ENCODE data around the gene TSPAN12.

The TSPAN12 gene

DNA sequence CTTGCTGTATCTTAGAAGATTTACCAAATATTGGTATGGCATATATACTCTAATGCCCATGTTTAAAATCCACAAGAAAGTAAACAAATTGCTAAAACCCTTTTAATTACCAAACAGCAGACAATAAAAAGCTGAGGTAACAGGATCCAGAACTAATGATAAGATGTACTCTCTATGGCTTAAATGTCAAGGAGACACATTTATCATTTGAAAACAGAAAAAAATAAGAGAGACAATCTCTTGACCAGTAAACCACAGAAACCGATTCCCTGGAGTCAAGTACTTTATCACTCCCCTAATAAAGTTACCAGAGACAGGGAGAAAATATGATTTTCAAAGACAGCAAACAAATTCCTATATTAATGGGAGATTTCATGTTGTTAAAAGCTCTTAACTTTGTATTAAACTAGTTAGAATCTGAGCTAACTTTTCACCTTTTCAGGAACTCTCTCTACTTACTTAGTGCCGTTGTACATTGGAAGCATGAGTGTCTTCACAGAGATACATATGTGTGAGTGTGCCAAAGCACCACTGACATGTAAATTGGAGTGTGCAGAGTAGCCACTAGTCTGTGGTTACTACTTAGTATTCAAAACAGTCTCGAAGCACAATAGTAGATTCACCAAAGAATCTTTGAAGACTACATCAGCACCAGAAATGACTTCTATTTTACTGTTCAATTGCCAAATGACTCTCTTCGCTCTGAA is 44.2 kb downstream of the TSPAN12 start:
- Histone ChIP-seq H3K9me3 (ENCODE audit: control insufficient read depth, insufficient read depth, low read depth, low read length) (no peaks in the 10 kb centered on the region), H3K4me3 (ENCODE audit: low read depth, low read length) (no peak overlapping the region), H3K4me1 (ENCODE audit: control insufficient read depth, insufficient read depth, low read length) (peaks cover 25% of the 10 kb centered on the region), H3K36me3 (ENCODE audit: control insufficient read depth in 2 of 2, insufficient read depth in 1 of 2, low read length in 2 of 2) (no peaks in the 10 kb centered on the region; a peak in 1 of 3 replicates), H3K27ac (ENCODE audit: extremely low read depth, low read depth, low read length) (peak overlapping the region; percentile 27)
- ChIA-PET POLR2A (no interaction called here), CTCF (interaction anchor here (0.6 to 0.7 kb wide), 2 partner anchors 42 to 281 kb away, joined by 3 to 5 read pairs; no protein-coding TSS in a partner anchor)
- TF ChIP-seq, protein P1, sequence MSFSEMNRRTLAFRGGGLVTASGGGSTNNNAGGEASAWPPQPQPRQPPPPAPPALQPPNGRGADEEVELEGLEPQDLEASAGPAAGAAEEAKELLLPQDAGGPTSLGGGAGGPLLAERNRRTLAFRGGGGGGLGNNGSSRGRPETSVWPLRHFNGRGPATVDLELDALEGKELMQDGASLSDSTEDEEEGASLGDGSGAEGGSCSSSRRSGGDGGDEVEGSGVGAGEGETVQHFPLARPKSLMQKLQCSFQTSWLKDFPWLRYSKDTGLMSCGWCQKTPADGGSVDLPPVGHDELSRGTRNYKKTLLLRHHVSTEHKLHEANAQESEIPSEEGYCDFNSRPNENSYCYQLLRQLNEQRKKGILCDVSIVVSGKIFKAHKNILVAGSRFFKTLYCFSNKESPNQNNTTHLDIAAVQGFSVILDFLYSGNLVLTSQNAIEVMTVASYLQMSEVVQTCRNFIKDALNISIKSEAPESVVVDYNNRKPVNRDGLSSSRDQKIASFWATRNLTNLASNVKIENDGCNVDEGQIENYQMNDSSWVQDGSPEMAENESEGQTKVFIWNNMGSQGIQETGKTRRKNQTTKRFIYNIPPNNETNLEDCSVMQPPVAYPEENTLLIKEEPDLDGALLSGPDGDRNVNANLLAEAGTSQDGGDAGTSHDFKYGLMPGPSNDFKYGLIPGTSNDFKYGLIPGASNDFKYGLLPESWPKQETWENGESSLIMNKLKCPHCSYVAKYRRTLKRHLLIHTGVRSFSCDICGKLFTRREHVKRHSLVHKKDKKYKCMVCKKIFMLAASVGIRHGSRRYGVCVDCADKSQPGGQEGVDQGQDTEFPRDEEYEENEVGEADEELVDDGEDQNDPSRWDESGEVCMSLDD (tag by site-specific recombination; IDR thresholded peaks at IDR 0.05): no peak
- TF ChIP-seq, protein P2, sequence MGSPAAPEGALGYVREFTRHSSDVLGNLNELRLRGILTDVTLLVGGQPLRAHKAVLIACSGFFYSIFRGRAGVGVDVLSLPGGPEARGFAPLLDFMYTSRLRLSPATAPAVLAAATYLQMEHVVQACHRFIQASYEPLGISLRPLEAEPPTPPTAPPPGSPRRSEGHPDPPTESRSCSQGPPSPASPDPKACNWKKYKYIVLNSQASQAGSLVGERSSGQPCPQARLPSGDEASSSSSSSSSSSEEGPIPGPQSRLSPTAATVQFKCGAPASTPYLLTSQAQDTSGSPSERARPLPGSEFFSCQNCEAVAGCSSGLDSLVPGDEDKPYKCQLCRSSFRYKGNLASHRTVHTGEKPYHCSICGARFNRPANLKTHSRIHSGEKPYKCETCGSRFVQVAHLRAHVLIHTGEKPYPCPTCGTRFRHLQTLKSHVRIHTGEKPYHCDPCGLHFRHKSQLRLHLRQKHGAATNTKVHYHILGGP (tag by site-specific recombination; IDR thresholded peaks at IDR 0.05): peak; percentile 47; the same call in 1 of the 2 replicates
- TF ChIP-seq, protein P3, sequence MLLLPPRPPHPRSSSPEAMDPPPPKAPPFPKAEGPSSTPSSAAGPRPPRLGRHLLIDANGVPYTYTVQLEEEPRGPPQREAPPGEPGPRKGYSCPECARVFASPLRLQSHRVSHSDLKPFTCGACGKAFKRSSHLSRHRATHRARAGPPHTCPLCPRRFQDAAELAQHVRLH (tag by site-specific recombination; IDR thresholded peaks at IDR 0.05): 0 out of 2 replicates have a peak, but pooled peaks have one; percentile 13
- peak; percentile 63; the same call in 1 of the 2 replicates for TF ChIP-seq ZBTB17 (tag by site-specific recombination; IDR thresholded peaks at IDR 0.05)
- TF ChIP-seq, protein P4, sequence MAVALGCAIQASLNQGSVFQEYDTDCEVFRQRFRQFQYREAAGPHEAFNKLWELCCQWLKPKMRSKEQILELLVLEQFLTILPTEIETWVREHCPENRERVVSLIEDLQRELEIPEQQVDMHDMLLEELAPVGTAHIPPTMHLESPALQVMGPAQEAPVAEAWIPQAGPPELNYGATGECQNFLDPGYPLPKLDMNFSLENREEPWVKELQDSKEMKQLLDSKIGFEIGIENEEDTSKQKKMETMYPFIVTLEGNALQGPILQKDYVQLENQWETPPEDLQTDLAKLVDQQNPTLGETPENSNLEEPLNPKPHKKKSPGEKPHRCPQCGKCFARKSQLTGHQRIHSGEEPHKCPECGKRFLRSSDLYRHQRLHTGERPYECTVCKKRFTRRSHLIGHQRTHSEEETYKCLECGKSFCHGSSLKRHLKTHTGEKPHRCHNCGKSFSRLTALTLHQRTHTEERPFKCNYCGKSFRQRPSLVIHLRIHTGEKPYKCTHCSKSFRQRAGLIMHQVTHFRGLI (tag by site-specific recombination; IDR thresholded peaks at IDR 0.05): no peak
- no peak for TF ChIP-seq ZNF791 (tag by site-specific recombination; IDR thresholded peaks at IDR 0.05)
- no peak for TF ChIP-seq ZBTB1 (tag by site-specific recombination; IDR thresholded peaks at IDR 0.05)
- TF ChIP-seq, protein P5, sequence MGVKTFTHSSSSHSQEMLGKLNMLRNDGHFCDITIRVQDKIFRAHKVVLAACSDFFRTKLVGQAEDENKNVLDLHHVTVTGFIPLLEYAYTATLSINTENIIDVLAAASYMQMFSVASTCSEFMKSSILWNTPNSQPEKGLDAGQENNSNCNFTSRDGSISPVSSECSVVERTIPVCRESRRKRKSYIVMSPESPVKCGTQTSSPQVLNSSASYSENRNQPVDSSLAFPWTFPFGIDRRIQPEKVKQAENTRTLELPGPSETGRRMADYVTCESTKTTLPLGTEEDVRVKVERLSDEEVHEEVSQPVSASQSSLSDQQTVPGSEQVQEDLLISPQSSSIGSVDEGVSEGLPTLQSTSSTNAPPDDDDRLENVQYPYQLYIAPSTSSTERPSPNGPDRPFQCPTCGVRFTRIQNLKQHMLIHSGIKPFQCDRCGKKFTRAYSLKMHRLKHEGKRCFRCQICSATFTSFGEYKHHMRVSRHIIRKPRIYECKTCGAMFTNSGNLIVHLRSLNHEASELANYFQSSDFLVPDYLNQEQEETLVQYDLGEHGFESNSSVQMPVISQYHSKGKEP (tag by site-specific recombination; IDR thresholded peaks at IDR 0.05): peak; percentile 51; the same call in 1 of the 2 replicates
- TF ChIP-seq IKZF3 (tag by site-specific recombination; IDR thresholded peaks at IDR 0.05): peak; percentile 64
- 0 out of 2 replicates have a peak, but pooled peaks have one; percentile 41 for TF ChIP-seq ZNF394 (tag by site-specific recombination; IDR thresholded peaks at IDR 0.05; ENCODE audit: borderline replicate concordance)
- TF ChIP-seq, protein P6, sequence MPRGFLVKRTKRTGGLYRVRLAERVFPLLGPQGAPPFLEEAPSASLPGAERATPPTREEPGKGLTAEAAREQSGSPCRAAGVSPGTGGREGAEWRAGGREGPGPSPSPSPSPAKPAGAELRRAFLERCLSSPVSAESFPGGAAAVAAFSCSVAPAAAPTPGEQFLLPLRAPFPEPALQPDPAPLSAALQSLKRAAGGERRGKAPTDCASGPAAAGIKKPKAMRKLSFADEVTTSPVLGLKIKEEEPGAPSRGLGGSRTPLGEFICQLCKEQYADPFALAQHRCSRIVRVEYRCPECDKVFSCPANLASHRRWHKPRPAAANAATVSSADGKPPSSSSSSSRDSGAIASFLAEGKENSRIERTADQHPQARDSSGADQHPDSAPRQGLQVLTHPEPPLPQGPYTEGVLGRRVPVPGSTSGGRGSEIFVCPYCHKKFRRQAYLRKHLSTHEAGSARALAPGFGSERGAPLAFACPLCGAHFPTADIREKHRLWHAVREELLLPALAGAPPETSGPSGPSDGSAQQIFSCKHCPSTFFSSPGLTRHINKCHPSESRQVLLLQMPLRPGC (tag by site-specific recombination; IDR thresholded peaks at IDR 0.05): 0 out of 2 replicates have a peak, but pooled peaks have one; percentile 20
- no peak for TF ChIP-seq ZNF132 (tag by site-specific recombination; IDR thresholded peaks at IDR 0.05; ENCODE audit: borderline replicate concordance)
- peak; percentile 84 for TF ChIP-seq WT1 (tag by site-specific recombination; IDR thresholded peaks at IDR 0.05)
- no peak for TF ChIP-seq ZNF76 (tag by site-specific recombination; IDR thresholded peaks at IDR 0.05; ENCODE audit: borderline replicate concordance, low read depth)
- no peak for TF ChIP-seq MEIS1 (CRISPR knock-in tag; IDR thresholded peaks at IDR 0.05; ENCODE audit: borderline replicate concordance)
- TF ChIP-seq BCL11A (tag by site-specific recombination; IDR thresholded peaks at IDR 0.05; ENCODE audit: low read depth): 0 out of 2 replicates have a peak, but pooled peaks have one; percentile 24
- no peak for TF ChIP-seq ZNF837 (tag by site-specific recombination; IDR thresholded peaks at IDR 0.05)
- TF ChIP-seq, protein P7, sequence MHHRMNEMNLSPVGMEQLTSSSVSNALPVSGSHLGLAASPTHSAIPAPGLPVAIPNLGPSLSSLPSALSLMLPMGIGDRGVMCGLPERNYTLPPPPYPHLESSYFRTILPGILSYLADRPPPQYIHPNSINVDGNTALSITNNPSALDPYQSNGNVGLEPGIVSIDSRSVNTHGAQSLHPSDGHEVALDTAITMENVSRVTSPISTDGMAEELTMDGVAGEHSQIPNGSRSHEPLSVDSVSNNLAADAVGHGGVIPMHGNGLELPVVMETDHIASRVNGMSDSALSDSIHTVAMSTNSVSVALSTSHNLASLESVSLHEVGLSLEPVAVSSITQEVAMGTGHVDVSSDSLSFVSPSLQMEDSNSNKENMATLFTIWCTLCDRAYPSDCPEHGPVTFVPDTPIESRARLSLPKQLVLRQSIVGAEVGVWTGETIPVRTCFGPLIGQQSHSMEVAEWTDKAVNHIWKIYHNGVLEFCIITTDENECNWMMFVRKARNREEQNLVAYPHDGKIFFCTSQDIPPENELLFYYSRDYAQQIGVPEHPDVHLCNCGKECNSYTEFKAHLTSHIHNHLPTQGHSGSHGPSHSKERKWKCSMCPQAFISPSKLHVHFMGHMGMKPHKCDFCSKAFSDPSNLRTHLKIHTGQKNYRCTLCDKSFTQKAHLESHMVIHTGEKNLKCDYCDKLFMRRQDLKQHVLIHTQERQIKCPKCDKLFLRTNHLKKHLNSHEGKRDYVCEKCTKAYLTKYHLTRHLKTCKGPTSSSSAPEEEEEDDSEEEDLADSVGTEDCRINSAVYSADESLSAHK (tag by site-specific recombination; IDR thresholded peaks at IDR 0.05): 0 out of 2 replicates have a peak, but pooled peaks have one; percentile 45
- no peak for TF ChIP-seq ZNF423 (tag by site-specific recombination; IDR thresholded peaks at IDR 0.05)
- peak; percentile 68 for TF ChIP-seq ZNF596 (tag by site-specific recombination; IDR thresholded peaks at IDR 0.05)
- peak; percentile 49 for TF ChIP-seq ZNF843 (tag by site-specific recombination; IDR thresholded peaks at IDR 0.05)
- peak; percentile 78; the same call in 1 of the 2 replicates for TF ChIP-seq OSR2 (tag by site-specific recombination; IDR thresholded peaks at IDR 0.05)
- no peak for TF ChIP-seq HOXC10 (CRISPR knock-in tag; IDR thresholded peaks at IDR 0.05)
- TF ChIP-seq ZNF707 (tag by site-specific recombination; IDR thresholded peaks at IDR 0.05): no peak
- TF ChIP-seq ZFP3 (tag by site-specific recombination; IDR thresholded peaks at IDR 0.05; ENCODE audit: low read depth): no peak

Measured in HEK293 (cell line).